ENCODE measurements around the gene TAB2. TPM values are rescaled to one million over a fixed set of nuclear protein-coding genes. Genes with fewer than 3 reads are reported as not detected.
A peak's percentile ranks its signal among the peaks of the same experiment; 100 is the strongest.

The TAB2 gene
- total and polyA plus RNA-seq, 2 experiments from 2014 or later, result 13.8 to 39.0 TPM

GRCh38 chr6:149450679-149451375 lies 133.3 kb downstream of the TAB2 start:
- H3K36me3 ChIP-seq, result no peaks in the 10 kb centered on the region
- DNase-seq (ENCODE audit: low read depth in 1 of 2, low spot score in 1 of 2), result peak in 1 of 2 donors; percentile 27
- no peaks in the 10 kb centered on the region for H3K9me3 ChIP-seq (ENCODE audit: low read depth)
- no peaks in the 10 kb centered on the region for H3K4me1 ChIP-seq (ENCODE audit: low read depth)
- TF ChIP-seq, protein P1, sequence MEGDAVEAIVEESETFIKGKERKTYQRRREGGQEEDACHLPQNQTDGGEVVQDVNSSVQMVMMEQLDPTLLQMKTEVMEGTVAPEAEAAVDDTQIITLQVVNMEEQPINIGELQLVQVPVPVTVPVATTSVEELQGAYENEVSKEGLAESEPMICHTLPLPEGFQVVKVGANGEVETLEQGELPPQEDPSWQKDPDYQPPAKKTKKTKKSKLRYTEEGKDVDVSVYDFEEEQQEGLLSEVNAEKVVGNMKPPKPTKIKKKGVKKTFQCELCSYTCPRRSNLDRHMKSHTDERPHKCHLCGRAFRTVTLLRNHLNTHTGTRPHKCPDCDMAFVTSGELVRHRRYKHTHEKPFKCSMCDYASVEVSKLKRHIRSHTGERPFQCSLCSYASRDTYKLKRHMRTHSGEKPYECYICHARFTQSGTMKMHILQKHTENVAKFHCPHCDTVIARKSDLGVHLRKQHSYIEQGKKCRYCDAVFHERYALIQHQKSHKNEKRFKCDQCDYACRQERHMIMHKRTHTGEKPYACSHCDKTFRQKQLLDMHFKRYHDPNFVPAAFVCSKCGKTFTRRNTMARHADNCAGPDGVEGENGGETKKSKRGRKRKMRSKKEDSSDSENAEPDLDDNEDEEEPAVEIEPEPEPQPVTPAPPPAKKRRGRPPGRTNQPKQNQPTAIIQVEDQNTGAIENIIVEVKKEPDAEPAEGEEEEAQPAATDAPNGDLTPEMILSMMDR (IDR thresholded peaks at IDR 0.05; ENCODE audit: low read depth, low read length), result no peak
- peak overlapping the region; percentile 27 for H3K4me3 ChIP-seq
- peaks cover 43% of the 10 kb centered on the region for H3K27me3 ChIP-seq
- H3K27ac ChIP-seq, result no peak overlapping the region

DNA sequence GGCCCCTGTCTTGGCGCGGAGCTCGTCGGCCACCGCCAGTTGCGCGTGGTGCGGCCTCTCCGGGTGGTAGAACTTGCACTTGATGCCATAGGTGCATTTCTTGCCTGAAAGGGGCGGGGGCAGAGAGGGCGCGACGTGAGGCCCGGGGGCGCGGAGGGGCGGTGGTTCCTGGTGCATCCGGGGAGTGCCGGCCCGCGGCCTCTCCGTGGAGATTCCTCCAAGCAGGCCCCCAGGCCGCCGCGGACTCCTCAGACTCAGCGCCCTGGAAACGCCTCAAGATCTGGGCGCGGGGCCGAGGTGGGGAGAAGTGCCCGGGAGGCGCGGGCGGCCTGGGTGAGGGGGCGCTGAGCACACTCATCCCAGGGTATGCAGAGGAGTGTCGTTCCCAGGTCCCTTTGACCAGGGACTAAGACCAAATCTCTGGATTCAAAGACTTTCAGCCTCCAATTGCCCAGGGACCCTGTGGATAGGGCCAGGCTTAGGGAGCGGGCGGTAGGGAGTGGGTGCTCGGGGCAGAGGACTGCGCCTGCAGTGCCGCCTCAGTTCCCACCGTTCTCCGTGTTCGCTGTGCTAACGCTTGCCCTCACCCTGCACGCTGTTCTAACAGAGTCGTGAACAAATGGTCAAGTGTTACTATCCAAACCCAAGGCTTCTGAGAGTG lies 134.0 kb downstream of the TAB2 start:
- H3K27ac ChIP-seq, result no peak overlapping the region
- DNase-seq (ENCODE audit: low read depth in 1 of 2, low spot score in 1 of 2), result peak; percentile 13 to 17
- no peaks in the 10 kb centered on the region for H3K9me3 ChIP-seq (ENCODE audit: low read depth)
- H3K36me3 ChIP-seq, result no peaks in the 10 kb centered on the region
- peak overlapping the region; percentile 27 for H3K4me3 ChIP-seq
- TF ChIP-seq, protein P1 (IDR thresholded peaks at IDR 0.05; ENCODE audit: low read depth, low read length), result no peak
- H3K27me3 ChIP-seq, result peaks cover 43% of the 10 kb centered on the region
- no peaks in the 10 kb centered on the region for H3K4me1 ChIP-seq (ENCODE audit: low read depth)

DNA sequence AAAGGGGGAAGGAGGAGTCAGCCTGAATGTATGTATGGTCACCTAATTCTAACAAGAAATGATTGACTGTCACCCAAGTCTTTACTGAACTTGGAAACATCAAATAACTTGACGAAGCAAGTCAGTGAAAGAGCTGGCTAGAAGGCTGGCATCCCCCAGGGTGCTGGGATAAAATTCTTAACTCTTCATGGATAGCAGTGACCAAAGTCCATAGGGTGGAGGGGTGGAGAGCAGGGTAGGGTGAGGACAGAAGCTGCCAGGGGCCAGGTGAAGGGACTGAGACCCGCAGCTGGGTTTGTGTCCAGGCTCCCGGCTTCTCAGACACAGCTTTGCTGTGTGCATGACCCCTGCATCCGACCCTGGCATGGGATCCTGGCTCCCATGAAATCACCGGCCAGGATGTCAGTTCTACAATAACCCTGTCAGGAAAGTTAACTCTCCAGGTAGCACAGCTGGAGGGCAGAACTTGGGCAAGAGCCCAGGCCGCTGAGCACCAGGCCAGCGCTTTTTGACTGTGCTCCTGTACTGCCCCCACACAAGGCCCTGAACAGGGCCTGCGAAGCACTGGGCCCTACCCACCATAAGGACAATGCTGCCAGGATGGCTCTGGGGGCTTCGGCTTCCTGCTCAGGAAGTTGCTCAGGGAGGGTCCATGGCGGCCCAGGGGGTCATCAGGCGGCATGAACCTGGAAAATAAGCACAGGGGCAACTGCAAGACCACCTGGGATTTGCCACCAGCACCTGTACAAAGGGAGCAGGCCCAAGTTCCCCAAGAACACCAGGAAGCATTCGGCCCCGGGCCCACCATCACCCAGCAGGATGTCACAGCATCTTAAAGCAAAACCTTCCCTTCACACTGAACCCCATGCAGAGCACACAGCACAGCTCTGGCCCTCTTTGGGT lies 134.8 kb downstream of the TAB2 start:
- peaks cover 43% of the 10 kb centered on the region for H3K27me3 ChIP-seq
- DNase-seq (ENCODE audit: low read depth in 1 of 2, low spot score in 1 of 2), result no peak
- H3K27ac ChIP-seq, result no peak overlapping the region
- H3K4me1 ChIP-seq (ENCODE audit: low read depth), result no peaks in the 10 kb centered on the region
- H3K36me3 ChIP-seq, result no peaks in the 10 kb centered on the region
- no peak overlapping the region for H3K4me3 ChIP-seq
- TF ChIP-seq, protein P1 (IDR thresholded peaks at IDR 0.05; ENCODE audit: low read depth, low read length), result no peak
- H3K9me3 ChIP-seq (ENCODE audit: low read depth), result no peaks in the 10 kb centered on the region

DNA sequence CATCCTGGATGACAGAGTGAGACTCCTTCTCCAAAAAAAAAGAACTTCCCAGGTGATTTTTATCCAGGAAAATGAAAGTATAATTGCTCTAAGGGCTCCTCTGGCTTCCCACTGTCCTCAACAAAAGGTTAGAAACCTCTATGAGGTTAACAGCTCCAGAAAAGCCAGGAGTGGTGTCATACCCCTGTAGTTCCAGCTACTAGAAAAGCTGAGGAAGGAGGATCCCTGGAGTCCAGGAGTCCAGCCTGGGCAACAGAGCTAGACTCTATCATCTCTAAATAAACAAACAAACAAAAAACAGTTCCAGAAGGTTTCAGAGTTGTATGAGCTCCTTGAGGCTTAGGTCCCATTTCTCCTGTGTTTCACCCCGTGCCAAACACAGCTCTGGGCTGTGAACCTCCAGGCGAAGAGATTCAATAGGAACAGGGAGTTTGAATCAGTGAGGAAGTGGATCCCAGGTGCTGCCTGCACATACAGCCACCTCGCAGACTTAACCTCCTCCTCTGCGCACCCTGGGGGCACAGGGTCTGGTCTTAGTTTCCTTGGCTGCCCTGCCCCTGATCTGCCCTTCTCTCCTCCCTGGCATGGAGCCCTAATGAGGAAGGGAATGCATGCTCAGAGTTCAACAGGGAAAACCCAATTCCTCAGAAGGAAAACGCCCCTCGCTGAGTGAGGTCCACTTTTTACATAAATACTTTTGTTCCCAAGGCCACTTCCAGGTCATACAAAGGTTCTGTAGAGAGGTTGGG lies 136.3 kb downstream of the TAB2 start:
- TF ChIP-seq, protein P1 (IDR thresholded peaks at IDR 0.05; ENCODE audit: low read depth, low read length), result no peak
- peaks cover 41% of the 10 kb centered on the region for H3K27me3 ChIP-seq
- no peaks in the 10 kb centered on the region for H3K9me3 ChIP-seq (ENCODE audit: low read depth)
- H3K36me3 ChIP-seq, result no peaks in the 10 kb centered on the region
- no peak overlapping the region for H3K4me3 ChIP-seq
- DNase-seq (ENCODE audit: low read depth in 1 of 2, low spot score in 1 of 2), result no peak
- no peaks in the 10 kb centered on the region for H3K4me1 ChIP-seq (ENCODE audit: low read depth)
- H3K27ac ChIP-seq, result no peak overlapping the region

- DNase-seq (ENCODE audit: low read depth in 1 of 2, low spot score in 1 of 2), result peak in 1 of 2 donors; percentile 99
- Histone ChIP-seq H3K36me3 (no peaks in the 10 kb centered on the region), H3K4me1 (ENCODE audit: low read depth) (no peaks in the 10 kb centered on the region), H3K9me3 (ENCODE audit: low read depth) (no peaks in the 10 kb centered on the region), H3K4me3 (no peak overlapping the region), H3K27me3 (peaks cover 35% of the 10 kb centered on the region), H3K27ac (no peak overlapping the region)
- TF ChIP-seq, protein P1 (IDR thresholded peaks at IDR 0.05; ENCODE audit: low read depth, low read length), result no peak
Observed at GRCh38 chr6:149454346-149454848, 136.9 kb downstream of the TAB2 start.
